ENCODE data around the gene GLT8D1.

Gene GLT8D1

GRCh38 chr3:52712291-52713212 is 7.0 kb upstream of the GLT8D1 start:
- H3K4me3 ChIP-seq (ENCODE audit: low read length): no peak overlapping the region
- DNase-seq (ENCODE audit: low read depth): no peak
- no peak for TF ChIP-seq CTCF (IDR thresholded peaks at IDR 0.05; ENCODE audit: insufficient read depth, low read depth, low read length, missing control alignments)

- DNase-seq (ENCODE audit: low read depth): no peak
- TF ChIP-seq CTCF (IDR thresholded peaks at IDR 0.05; ENCODE audit: insufficient read depth, low read depth, low read length, missing control alignments): no peak
- no peak overlapping the region for H3K4me3 ChIP-seq (ENCODE audit: low read length)
These were observed 4.9 kb upstream of the GLT8D1 start for GRCh38 chr3:52710512-52710911.

DNA sequence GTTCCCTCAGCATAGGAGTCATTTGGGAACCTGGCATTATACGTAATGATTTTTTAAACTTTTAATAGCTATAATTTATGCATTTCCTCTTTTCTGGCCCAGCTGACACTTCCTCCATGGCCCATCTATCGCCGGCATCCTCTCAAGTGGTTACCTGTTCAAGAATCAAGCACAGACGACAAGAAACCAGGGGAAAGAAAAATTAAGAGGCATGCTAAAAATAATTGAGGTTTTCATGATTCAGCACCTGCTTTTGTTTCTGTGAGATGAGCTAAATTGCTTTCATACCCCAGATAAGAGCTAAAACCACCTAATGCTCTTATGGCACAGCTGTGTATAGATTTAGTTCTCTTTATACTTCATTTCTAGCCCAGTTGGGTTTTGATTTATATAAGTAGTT is 2.0 kb upstream of the GLT8D1 start:
- no peak for DNase-seq (ENCODE audit: low read depth)
- TF ChIP-seq CTCF (IDR thresholded peaks at IDR 0.05; ENCODE audit: insufficient read depth, low read depth, low read length, missing control alignments): no peak
- no peak overlapping the region for H3K4me3 ChIP-seq (ENCODE audit: low read length)

DNA sequence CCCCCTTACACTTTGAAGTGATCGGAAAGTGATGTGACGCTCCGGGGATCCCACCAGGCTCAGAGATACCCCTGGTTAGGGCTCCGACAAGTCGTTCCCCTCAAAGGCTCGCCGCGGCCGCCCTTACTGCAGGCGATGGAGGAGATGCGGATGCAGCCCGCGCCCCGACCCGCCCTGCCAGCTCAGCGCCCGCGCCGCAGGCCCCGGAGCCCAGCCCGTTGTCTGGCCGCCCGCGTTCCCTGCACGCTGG is 228 bp downstream of the GLT8D1 start:
- peak overlapping the region; percentile 98 for H3K4me3 ChIP-seq (ENCODE audit: low read length)

GRCh38 chr3:52704611-52705437 is 767 bp downstream of the GLT8D1 start:
- TF ChIP-seq CTCF (IDR thresholded peaks at IDR 0.05; ENCODE audit: insufficient read depth, low read depth, low read length, missing control alignments): no peak
- peak overlapping the region; percentile 98 for H3K4me3 ChIP-seq (ENCODE audit: low read length)
- DNase-seq (ENCODE audit: low read depth): peak; percentile 28

More for the DNA sequence above, 228 bp downstream of the GLT8D1 start:
- TF ChIP-seq CTCF (IDR thresholded peaks at IDR 0.05; ENCODE audit: insufficient read depth, low read depth, low read length, missing control alignments): no peak
- DNase-seq (ENCODE audit: low read depth): no peak

DNA sequence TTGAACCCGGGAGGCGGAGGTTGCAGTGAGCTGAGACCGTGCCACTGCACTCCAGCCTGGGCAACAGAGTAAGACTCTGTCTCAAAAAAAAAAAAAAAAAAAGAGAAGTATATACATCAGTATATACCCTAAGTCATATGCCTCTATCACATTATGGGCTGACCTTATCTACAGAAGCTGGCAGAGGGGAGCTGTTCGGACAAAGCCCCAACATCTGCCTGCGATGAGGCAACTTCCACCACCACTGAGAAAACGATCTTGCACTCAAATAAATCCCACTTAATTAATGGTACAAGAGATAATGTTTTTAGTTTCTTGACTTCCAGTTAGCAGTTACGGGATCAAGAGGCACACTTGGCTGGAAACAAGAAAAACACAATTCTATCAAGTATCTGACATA is 2.2 kb downstream of the GLT8D1 start:
- DNase-seq (ENCODE audit: low read depth): no peak
- no peak for TF ChIP-seq CTCF (IDR thresholded peaks at IDR 0.05; ENCODE audit: insufficient read depth, low read depth, low read length, missing control alignments)
- H3K4me3 ChIP-seq (ENCODE audit: low read length): no peak overlapping the region

All from epithelial cell of esophagus (primary cell).